HG03571 (cell line): ENCODE data around the gene BOC.

Source experiments
- ATAC-seq: cut with Tn5 transposase; IDR thresholded peaks from one replicate; pipeline ENCODE4 v1.9.1; 2021; ENCODE audit not compliant: unreplicated experiment

BOC gene

DNA sequence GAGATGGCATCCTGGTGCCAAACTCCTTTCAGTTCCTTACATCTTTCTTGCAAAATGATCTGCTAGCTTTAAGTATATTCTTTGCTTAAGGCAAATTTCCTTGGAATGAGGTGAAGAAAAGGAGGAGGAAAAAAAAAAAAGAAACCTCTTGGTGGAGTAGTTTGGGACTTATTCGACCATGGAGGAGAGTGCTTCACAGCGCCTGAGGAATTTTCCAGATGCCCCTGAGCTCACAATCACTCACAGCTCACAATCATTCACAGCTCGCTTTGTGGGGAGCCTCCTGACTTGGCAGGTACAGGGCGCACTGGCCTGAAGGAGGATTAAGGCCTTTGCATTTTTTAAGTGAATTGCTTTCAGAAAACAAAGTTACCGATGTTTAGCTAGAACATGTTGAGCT is 53.9 kb downstream of the BOC start:
- ATAC-seq = no peak

DNA sequence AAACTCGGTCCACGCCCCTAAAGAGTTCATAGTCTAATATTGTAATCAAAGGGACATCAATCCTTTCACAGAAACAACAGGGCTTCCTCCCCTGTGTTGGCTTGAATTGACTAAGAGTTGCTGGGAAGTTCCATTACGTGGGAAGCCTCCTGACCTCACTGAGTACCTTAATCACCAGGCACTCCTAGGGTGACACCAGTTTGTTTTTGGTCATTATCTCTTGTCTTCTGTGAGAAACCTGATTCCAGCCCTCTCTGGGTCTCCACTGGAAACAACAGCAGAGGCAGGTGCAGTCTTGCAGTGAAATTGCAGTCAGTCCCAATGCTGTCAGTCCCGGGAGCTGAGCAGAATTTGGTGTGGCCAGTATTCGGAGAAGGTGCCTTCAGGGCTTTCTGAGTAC is 55.4 kb downstream of the BOC start:
- no peak for ATAC-seq

GRCh38 chr3:113268311-113268710 is 57.0 kb downstream of the BOC start:
- no peak for ATAC-seq

- no peak for ATAC-seq
Observed at GRCh38 chr3:113268942-113269341, 57.6 kb downstream of the BOC start.

DNA sequence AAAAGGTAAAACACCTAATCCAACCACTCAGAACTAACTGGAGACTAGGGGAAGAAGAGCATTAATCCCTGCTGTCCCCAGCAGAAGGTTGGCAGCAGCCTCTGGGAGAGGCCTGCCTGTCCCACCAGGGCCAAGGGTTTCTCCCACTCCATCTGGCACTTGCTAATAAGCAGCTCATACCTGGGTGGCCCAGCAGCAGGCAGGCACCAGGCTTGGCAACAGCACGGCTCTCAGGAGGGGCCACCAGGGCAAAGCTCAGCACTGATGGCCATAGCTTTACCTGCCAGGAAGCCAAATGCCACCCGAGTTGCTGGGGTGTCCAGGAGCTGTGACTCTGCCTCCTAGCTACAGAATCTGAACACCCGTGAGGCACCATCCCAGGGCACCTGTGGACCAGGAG is 58.3 kb downstream of the BOC start:
- ATAC-seq = no peak

DNA sequence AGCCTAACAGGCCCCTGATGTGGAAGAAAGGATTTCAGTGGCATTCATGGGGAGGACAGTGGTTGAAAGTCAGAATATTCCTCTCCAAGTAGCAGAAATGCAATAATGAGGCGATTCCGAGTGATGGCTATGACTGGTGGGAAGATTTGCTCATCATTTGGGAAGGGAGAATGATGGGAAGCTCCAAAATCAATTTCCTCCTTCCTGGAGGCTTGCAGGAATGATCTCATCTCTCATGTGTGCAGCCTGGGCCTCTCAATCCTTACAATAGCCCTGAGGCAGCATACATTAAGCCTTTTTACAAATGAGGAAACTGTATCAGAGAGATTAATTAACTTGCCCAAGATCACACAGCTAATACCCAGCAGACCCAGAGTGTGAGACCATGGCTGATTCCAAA is 58.7 kb downstream of the BOC start:
- ATAC-seq = no peak

- ATAC-seq = no peak
Observed at GRCh38 chr3:113270786-113271185, 59.4 kb downstream of the BOC start.

GRCh38 chr3:113271189-113271588 is 59.8 kb downstream of the BOC start:
- ATAC-seq = no peak

GRCh38 chr3:113271594-113272384 is 60.4 kb downstream of the BOC start:
- no peak for ATAC-seq

DNA sequence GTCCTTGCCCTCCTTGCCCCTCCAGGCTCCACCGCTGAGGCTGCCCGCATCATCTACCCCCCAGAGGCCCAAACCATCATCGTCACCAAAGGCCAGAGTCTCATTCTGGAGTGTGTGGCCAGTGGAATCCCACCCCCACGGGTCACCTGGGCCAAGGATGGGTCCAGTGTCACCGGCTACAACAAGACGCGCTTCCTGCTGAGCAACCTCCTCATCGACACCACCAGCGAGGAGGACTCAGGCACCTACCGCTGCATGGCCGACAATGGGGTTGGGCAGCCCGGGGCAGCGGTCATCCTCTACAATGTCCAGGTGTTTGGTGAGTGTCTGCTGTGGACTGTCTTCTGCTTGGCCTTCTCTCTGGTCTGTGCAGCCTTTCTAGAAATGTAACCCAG is 61.0 kb downstream of the BOC start:
- no peak for ATAC-seq

- ATAC-seq = no peak
Observed at GRCh38 chr3:113273011-113273410, 61.7 kb downstream of the BOC start.

GRCh38 chr3:113273604-113274378 is 62.4 kb downstream of the BOC start:
- no peak for ATAC-seq

- no peak for ATAC-seq
Observed at GRCh38 chr3:113274425-113275257, 63.3 kb downstream of the BOC start.

- ATAC-seq = no peak
Observed at GRCh38 chr3:113275258-113275556, 63.9 kb downstream of the BOC start.

DNA sequence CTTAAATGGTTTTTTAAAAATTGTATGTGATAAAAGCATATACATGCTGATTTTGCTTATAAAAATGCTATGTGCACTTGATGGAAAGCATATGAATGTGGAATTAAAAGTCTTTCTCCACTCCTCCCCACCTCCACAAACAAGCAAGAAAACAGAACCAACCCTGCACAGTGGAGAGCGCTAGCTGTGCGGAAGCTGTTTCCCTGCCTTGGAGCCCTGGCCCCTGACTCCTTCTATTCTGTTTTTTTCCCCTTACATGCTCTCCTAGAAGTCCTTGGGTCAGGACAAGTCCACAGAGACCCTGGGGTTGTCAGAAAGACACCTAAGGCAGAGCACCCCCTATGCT is 64.2 kb downstream of the BOC start:
- no peak for ATAC-seq

GRCh38 chr3:113275929-113276750 is 64.8 kb downstream of the BOC start:
- peak; percentile 79 for ATAC-seq

- no peak for ATAC-seq
Observed at GRCh38 chr3:113276751-113277080, 65.4 kb downstream of the BOC start.

DNA sequence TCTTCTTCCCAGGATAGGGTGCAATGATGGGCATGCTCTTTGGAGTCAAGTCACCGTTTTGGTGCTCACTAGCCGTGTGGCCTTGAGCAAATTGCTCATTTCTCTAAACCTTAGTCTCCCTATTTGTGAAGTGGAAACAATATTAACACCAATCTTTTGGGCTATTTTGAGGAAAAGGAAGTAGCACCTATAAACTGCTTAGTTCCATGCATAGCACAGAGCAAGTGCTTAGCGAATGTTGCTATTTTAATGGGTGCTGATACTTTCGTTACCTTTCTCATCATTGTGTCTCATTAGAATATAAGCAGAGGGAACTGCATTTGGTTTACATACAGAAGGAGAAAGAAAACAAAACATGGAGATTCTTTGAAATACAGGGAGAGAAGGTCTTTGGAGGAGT is 66.1 kb downstream of the BOC start:
- no peak for ATAC-seq

DNA sequence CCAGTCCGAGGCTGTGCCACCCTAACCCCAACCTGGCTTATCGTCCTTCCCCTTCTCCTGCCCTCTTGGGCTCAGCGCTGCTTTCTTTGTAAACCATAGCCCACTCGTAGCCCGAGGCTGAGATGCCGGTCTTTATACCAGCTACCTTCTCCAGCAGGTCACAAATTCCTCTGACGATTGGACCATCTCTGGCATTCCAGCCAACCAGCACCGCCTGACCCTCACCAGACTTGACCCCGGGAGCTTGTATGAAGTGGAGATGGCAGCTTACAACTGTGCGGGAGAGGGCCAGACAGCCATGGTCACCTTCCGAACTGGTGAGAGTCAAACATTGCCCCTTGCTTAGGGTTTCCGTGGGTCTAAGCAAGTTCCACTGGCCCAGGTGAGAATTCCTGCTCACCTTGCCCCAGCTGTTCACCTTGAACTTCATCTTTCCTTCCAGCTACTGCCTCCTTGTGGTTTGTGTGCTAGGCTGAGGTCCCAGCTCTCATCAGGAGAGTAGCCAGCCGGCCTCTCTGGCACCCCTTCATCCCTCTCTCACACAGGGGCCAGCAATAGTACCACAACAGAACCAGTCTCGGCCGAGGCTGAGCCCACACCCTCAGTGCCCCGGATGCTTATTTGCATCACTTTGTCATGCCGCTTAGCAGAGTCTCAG is 66.7 kb downstream of the BOC start:
- ATAC-seq = no peak

DNA sequence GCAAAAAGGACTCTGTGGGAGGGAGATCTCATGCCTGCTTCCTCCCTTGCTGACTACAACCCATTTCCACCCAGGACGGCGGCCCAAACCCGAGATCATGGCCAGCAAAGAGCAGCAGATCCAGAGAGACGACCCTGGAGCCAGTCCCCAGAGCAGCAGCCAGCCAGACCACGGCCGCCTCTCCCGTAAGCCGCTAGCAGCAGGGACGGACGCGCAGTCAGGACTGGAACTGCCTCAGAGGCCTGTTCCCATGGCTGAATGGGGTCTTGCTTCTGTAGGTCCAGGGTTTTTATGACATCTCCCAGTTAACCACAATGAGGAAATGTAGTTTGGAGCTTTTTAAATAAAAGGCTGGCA is 67.2 kb downstream of the BOC start:
- no peak for ATAC-seq

GRCh38 chr3:113279686-113280085 is 68.3 kb downstream of the BOC start:
- ATAC-seq = no peak
